SK-N-MC (cell line): ENCODE measurements around the gene KHDC3L.

ENCODE experiments used
- DNase-seq: peaks from one replicate; pipeline ENCODE4 v3.0.0-alpha.2; 2011; ENCODE audit warnings: low read depth, low spot score
- H3K27ac ChIP-seq: fragments of 200-600 bp; sonication (generic); 2 replicates; pipeline ENCODE4 v1.5.1; 2016; ENCODE audit warnings: mixed run types
- H3K36me3 ChIP-seq: fragments of 200-600 bp; sonication (generic); 2 replicates; pipeline ENCODE4 v1.6.1; 2017; ENCODE audit warnings: antibody characterized with exemption, low read length, mixed read lengths; ENCODE audit not compliant: insufficient read depth
- H3K4me3 ChIP-seq: fragments of 200-600 bp; sonication (generic); 2 replicates; pipeline ENCODE4 v1.5.1; 2016
- H3K9ac ChIP-seq: fragments of 200-600 bp; sonication (generic); 2 replicates; pipeline ENCODE4 v1.8.0; 2017; ENCODE audit warnings: mixed run types, mixed read lengths; ENCODE audit not compliant: insufficient read length
- H3K9me3 ChIP-seq: fragments of 200-600 bp; sonication (generic); 2 replicates; pipeline ENCODE4 v1.6.1; 2017; ENCODE audit warnings: low read depth, mild to moderate bottlenecking, antibody characterized with exemption, low read length, moderate library complexity, mixed read lengths
- EZH2 ChIP-seq: fragments of 200-600 bp; sonication (generic); IDR thresholded peaks from one replicate; pipeline ENCODE4 v1.6.1; 2017; ENCODE audit warnings: antibody characterized with exemption
- FOXP2 ChIP-seq: optimal IDR thresholded peaks from 2 replicates; pipeline ENCODE3; 2011; ENCODE audit warnings: mild to moderate bottlenecking, moderate library complexity; ENCODE audit not compliant: insufficient read depth; ENCODE audit errors: extremely low read length, control extremely low read depth
- POLR2AphosphoS5 ChIP-seq: IDR thresholded peaks from 2 replicates; pipeline ENCODE4 v1.6.1; 2012; ENCODE audit warnings: mild to moderate bottlenecking, low read depth, low read length, borderline replicate concordance

The KHDC3L gene

DNA sequence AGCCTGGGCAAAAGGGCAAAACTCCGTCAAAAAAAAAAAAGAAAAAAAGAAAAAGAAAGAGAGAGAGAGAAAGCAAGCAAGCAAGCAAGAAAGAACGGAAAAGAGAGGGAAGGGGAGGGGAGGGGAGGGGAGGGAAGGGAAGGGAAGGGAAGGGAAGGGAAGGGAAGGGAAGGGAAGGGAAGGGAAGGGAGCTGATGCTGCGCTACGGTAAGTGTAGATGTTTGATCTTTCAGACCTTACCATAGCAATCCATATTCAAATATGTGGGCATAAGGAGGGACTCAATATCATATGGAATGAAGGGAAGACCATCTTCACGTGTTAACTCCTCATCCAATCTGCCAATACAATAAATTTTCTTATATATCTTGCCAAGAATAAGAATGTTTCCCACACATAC is 20.3 kb upstream of the KHDC3L start:
- Histone ChIP-seq H3K4me3 (no peak overlapping the region), H3K9me3 (no peaks in the 10 kb centered on the region), H3K36me3 (no peaks in the 10 kb centered on the region), H3K9ac (no peak overlapping the region), H3K27ac (no peak overlapping the region)
- no peak for DNase-seq
- TF ChIP-seq FOXP2 = no peak
- no peak for TF ChIP-seq EZH2
- TF ChIP-seq POLR2AphosphoS5 = no peak

DNA sequence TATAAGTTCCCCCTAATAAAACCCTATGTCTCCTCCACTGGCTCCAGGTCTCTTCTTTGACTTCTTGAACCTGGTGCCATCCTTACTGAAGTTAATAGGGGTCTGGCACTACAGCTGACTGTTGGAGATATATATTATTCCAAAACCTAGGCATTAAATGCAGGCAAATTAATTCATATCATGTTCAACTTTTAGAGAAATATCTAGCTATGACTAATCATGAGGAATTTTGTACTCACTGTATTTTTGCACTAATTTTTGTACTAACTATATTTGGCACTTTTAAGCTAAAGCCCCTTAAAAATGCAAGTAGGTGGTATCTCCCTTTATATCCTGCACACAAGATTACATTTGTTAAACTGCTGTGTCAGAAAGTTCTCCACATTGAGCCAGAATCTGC is 19.3 kb upstream of the KHDC3L start:
- no peak overlapping the region for H3K27ac ChIP-seq
- H3K4me3 ChIP-seq = no peak overlapping the region
- H3K36me3 ChIP-seq = no peaks in the 10 kb centered on the region
- H3K9me3 ChIP-seq = no peaks in the 10 kb centered on the region
- TF ChIP-seq POLR2AphosphoS5 (no peak), FOXP2 (no peak), EZH2 (no peak)
- DNase-seq = no peak
- no peak overlapping the region for H3K9ac ChIP-seq

DNA sequence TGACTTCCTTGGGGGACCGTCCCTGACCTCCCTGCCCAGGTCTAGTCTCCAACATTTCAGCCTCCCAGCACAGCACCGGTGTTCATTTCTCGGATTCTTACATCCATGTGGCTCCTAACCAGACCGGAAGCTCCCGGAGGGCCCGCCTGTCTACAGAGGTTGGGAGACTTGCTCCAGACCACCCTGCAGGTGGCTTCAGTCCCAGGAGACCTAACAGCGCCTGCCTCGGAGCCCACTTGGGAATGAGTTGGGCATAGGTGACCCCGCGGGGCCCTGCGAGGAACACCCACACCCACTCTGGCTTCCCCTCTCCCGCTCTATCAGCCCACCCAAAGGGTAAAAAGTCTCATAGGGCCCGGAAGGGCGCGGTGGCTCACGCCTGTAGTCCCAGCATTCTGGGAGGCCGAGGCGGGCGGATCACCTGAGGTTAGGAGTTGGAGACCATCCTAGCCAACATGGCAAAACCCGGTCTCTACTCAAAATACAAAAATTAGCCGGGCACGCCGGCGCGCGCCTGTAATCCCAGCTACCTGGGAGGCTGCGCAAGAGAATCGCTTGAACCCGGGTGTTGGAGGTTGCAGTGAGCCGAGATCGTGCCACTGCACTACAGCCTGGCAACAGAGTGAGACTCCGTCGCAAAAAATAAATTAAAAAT is 13.8 kb upstream of the KHDC3L start:
- TF ChIP-seq POLR2AphosphoS5 (no peak), EZH2 (no peak), FOXP2 (no peak)
- Histone ChIP-seq H3K9me3 (no peaks in the 10 kb centered on the region), H3K36me3 (no peaks in the 10 kb centered on the region), H3K27ac (no peak overlapping the region), H3K4me3 (no peak overlapping the region), H3K9ac (no peak overlapping the region)
- no peak for DNase-seq

GRCh38 chr6:73349311-73349710 is 13.1 kb upstream of the KHDC3L start:
- Histone ChIP-seq H3K27ac (no peak overlapping the region), H3K9me3 (no peaks in the 10 kb centered on the region), H3K36me3 (no peaks in the 10 kb centered on the region), H3K9ac (no peak overlapping the region), H3K4me3 (no peak overlapping the region)
- no peak for DNase-seq
- TF ChIP-seq EZH2 (no peak), FOXP2 (no peak), POLR2AphosphoS5 (no peak)

GRCh38 chr6:73353636-73354593 is 8.5 kb upstream of the KHDC3L start, which contains the start of gene DPPA5:
Gene DPPA5, minus strand, starts transcription at chr6:73354276. Its CDS starts 51 bp downstream, at chr6:73354225.
- Histone ChIP-seq H3K27ac (no peak within 1 kb of the TSS), H3K9ac (no peak within 1 kb of the TSS), H3K9me3 (no peaks in the 10 kb centered on the region), H3K36me3 (no peaks in the 10 kb centered on the region), H3K4me3 (no peak within 1 kb of the TSS)
- no peak for TF ChIP-seq POLR2AphosphoS5
- TF ChIP-seq EZH2 = no peak
- TF ChIP-seq FOXP2 = no peak
- DNase-seq = no peak

DNA sequence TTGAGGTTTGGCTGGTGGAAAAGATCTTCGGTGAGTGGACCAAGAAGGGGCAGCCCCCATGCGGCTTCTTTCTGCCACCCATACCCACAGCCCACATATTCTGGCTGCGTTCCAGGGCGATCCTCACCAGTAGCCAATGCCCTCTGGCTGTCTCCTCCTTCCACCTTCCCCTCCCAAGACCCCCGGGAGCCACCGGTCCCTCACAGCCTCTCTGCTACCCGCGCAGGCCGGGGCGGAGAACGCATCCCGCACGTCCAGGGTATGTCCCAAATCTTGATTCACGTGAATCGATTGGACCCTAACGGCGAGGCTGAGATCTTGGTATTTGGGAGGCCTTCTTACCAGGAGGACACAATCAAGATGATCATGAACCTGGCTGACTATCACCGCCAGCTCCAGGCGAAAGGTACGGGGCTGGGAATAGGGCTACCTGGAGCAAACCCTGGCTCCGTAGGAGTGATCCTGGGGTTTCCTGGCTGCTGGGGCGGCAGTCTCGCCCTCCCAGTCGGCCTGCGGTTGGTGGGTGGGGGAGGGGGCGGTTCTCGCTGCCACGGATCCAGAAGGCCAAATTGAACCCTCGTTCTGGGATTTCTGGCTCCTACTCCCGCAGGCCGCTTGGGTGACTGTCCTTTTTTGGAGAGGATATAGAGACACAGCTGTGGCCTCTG is 545 bp downstream of the KHDC3L start:
- no peak for TF ChIP-seq EZH2
- TF ChIP-seq POLR2AphosphoS5 = no peak
- no peak for TF ChIP-seq FOXP2
- Histone ChIP-seq H3K36me3 (no peaks in the 10 kb centered on the region), H3K9me3 (no peaks in the 10 kb centered on the region), H3K27ac (no peak overlapping the region), H3K4me3 (no peak overlapping the region), H3K9ac (no peak overlapping the region)
- no peak for DNase-seq

- H3K9ac ChIP-seq = no peak overlapping the region
These were observed 1.0 kb downstream of the KHDC3L start for GRCh38 chr6:73363537-73363875.

DNA sequence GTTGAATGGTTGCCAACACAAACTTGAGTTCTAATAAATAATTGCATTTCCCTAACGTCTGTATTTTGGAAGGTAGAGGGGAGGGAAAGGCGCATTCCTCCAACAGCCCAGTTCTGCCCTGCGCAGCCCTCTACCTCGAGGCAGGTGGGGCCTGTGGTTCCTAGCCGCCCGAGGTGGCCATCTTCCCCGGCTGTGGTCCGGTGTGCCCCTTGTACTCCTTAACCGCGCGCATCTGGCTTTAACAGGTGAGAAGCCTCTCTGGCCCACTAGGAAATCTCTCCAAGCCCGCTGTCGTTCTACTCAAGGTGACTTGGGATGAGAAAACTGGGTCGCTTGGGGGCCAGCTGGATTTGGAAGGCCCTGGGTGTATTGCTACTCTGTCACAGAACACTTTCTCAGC is 1.7 kb downstream of the KHDC3L start:
- H3K27ac ChIP-seq = no peak overlapping the region
- TF ChIP-seq POLR2AphosphoS5 (no peak), EZH2 (no peak), FOXP2 (no peak)
- no peak overlapping the region for H3K9ac ChIP-seq
- DNase-seq = no peak
- no peaks in the 10 kb centered on the region for H3K36me3 ChIP-seq
- no peak overlapping the region for H3K4me3 ChIP-seq
- H3K9me3 ChIP-seq = no peaks in the 10 kb centered on the region

More at GRCh38 chr6:73363537-73363875, 1.0 kb downstream of the KHDC3L start:
- no peaks in the 10 kb centered on the region for H3K36me3 ChIP-seq
- no peaks in the 10 kb centered on the region for H3K9me3 ChIP-seq
- H3K27ac ChIP-seq = no peak overlapping the region
- DNase-seq = no peak
- no peak overlapping the region for H3K4me3 ChIP-seq
- TF ChIP-seq POLR2AphosphoS5 = no peak
- TF ChIP-seq EZH2 = no peak
- TF ChIP-seq FOXP2 = no peak
